Hepatocyte (in vitro differentiated cells): ENCODE data around the gene FAM234A. TPM values are rescaled to one million over a fixed set of nuclear protein-coding genes. Genes with fewer than 3 reads are reported as not detected.
"Not testable (repeated sequence)": the region's sequence is repeated elsewhere in the genome, so short reads cannot be mapped to it uniquely, and the experiment has no call there.

Source experiments
- DNase-seq: peaks from one replicate; pipeline ENCODE4 v3.0.0-alpha.2; 2016; ENCODE audit warnings: low spot score
- H2AFZ ChIP-seq: fragments of 200-600 bp; sonication (generic); 2 replicates; pipeline ENCODE4 v1.6.0; 2016; ENCODE audit warnings: antibody characterized with exemption, mild to moderate bottlenecking
- H3K27ac ChIP-seq: fragments of 200-600 bp; sonication (generic); 2 replicates; pipeline ENCODE4 v1.5.1; 2016; ENCODE audit warnings: mild to moderate bottlenecking
- H3K27me3 ChIP-seq: fragments of 200-600 bp; sonication (generic); 2 replicates; pipeline ENCODE4 v1.6.1; 2016
- H3K36me3 ChIP-seq: fragments of 200-600 bp; sonication (generic); replicated peaks from 2 replicates; pipeline ENCODE4 v1.5.1; 2016; ENCODE audit warnings: low read depth; ENCODE audit not compliant: insufficient read depth
- H3K4me1 ChIP-seq: fragments of 200-600 bp; sonication (generic); 2 replicates; pipeline ENCODE4 v1.5.1; 2016; ENCODE audit warnings: mild to moderate bottlenecking, moderate library complexity; ENCODE audit not compliant: insufficient read depth
- H3K4me2 ChIP-seq: fragments of 200-600 bp; sonication (generic); 2 replicates; pipeline ENCODE4 v1.6.0; 2016
- H3K4me3 ChIP-seq: fragments of 200-600 bp; sonication (generic); 2 replicates; pipeline ENCODE4 v1.5.1; 2016; ENCODE audit warnings: mild to moderate bottlenecking
- H3K79me2 ChIP-seq: fragments of 200-600 bp; sonication (generic); 2 replicates; pipeline ENCODE4 v1.6.0; 2017; ENCODE audit warnings: mild to moderate bottlenecking
- H3K9me2 ChIP-seq: fragments of 200-600 bp; sonication (generic); replicated peaks from 2 replicates; pipeline ENCODE4 v1.6.0; 2017; ENCODE audit warnings: mild to moderate bottlenecking; ENCODE audit not compliant: insufficient read depth
- H3K9me3 ChIP-seq: fragments of 200-600 bp; sonication (generic); 2 replicates; pipeline ENCODE4 v1.5.1; 2016; ENCODE audit warnings: low read depth, mild to moderate bottlenecking
- H4K20me1 ChIP-seq: fragments of 200-600 bp; sonication (generic); 2 replicates; pipeline ENCODE4 v1.6.0; 2016; ENCODE audit warnings: mild to moderate bottlenecking; ENCODE audit not compliant: insufficient read depth, poor library complexity, severe bottlenecking
- EZH2 ChIP-seq: fragments of 200-600 bp; sonication (generic); IDR thresholded peaks from 2 replicates; pipeline ENCODE4 v1.6.1; 2016; ENCODE audit warnings: antibody characterized with exemption, mild to moderate bottlenecking, borderline replicate concordance
- EZH2phosphoT487 ChIP-seq: fragments of 200-600 bp; sonication (generic); IDR thresholded peaks from one replicate; pipeline ENCODE4 v1.6.1; 2018; ENCODE audit warnings: antibody characterized with exemption, mild to moderate bottlenecking, low read depth, moderate library complexity; ENCODE audit not compliant: unreplicated experiment, severe bottlenecking
- WGBS: methylation state at CpG from one replicate; pipeline ENCODE4 v1.1.6; 2016; ENCODE audit warnings: low lambda C conversion rate; ENCODE audit errors: missing lambda C conversion rate; 5-methylcytosine and 5-hydroxymethylcytosine counted together
- polyA plus RNA-seq: library from polyadenylated mRNA; unstranded; fragments of >200 nt; fragmentation: Nextera tagmentation; extraction: Ambion mirVana; gene quantifications from 2 replicates; pipeline ENCODE4 v1.2.1, GENCODE V29; 2016
- total RNA-seq: library from RNA; depleted of rRNA; stranded (reverse); fragments of >200 nt; gene quantifications from 2 replicates; pipeline ENCODE4 v1.2.3, GENCODE V29; 2014
- TF ChIP-seq, protein P1 (sequence below): fragments of 200-600 bp; sonication (generic); IDR thresholded peaks from 2 replicates; pipeline ENCODE4 v1.5.1; 2016; ENCODE audit warnings: antibody characterized with exemption, mild to moderate bottlenecking; ENCODE audit not compliant: poor library complexity

The FAM234A gene
- total and polyA plus RNA-seq, 2 experiments from 2014 or later: 84.1 to 106 TPM

DNA sequence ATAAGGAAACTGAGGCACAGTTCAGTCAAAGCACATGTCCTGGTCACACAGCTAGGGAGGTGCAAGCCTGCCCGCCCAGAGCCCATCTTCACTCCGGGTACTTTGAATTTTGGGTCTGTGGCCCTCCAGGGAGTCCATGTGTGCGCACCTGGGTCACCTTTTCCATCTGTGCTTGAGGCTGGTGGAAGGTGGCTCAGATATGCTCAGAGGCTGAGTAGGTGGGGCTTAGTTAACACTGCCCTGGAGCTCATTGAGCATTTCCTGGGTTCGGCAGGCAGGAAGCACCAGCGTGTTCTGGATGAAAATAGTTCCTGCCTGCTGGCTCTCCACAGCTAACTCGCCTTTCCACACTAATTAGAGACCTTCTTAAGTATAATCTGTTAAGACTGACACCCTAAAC, 19.2 kb downstream of the FAM234A start:
- H3K4me3 ChIP-seq: no peak overlapping the region
- H3K4me1 ChIP-seq: peaks cover 15% of the 10 kb centered on the region
- H3K27me3 ChIP-seq: no peaks in the 10 kb centered on the region
- no peaks in the 10 kb centered on the region for H4K20me1 ChIP-seq
- H3K27ac ChIP-seq: no peak overlapping the region
- H3K9me3 ChIP-seq: no peaks in the 10 kb centered on the region
- H3K4me2 ChIP-seq: no peak overlapping the region
- no peaks in the 10 kb centered on the region for H3K36me3 ChIP-seq
- WGBS: 96% methylated on average over 6 of the region's 6 CpGs
- peaks cover 13% of the 10 kb centered on the region for H3K79me2 ChIP-seq
- TF ChIP-seq EZH2phosphoT487: no peak
- TF ChIP-seq, protein P1, sequence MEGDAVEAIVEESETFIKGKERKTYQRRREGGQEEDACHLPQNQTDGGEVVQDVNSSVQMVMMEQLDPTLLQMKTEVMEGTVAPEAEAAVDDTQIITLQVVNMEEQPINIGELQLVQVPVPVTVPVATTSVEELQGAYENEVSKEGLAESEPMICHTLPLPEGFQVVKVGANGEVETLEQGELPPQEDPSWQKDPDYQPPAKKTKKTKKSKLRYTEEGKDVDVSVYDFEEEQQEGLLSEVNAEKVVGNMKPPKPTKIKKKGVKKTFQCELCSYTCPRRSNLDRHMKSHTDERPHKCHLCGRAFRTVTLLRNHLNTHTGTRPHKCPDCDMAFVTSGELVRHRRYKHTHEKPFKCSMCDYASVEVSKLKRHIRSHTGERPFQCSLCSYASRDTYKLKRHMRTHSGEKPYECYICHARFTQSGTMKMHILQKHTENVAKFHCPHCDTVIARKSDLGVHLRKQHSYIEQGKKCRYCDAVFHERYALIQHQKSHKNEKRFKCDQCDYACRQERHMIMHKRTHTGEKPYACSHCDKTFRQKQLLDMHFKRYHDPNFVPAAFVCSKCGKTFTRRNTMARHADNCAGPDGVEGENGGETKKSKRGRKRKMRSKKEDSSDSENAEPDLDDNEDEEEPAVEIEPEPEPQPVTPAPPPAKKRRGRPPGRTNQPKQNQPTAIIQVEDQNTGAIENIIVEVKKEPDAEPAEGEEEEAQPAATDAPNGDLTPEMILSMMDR: no peak
- H3K9me2 ChIP-seq: no peaks in the 10 kb centered on the region
- no peak for DNase-seq
- no peak overlapping the region for H2AFZ ChIP-seq

DNA sequence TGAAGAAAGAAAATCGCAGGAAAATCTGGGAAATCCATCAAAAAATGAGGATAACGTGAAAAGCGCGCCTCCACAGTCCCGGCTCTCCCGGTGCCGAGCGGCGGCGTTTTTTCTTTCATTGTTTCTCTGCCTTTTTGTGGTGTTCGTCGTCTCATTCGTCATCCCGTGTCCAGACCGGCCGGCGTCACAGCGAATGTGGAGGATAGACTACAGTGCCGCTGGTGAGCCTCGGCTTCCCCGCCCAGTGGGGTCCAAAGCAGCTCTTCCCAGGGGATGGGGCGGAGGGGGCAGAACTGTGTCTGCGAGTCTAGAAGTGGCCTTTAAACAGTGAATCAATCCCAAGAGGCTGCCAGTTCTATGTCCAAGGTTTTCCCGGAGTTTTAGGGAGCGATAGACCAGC, 19.8 kb downstream of the FAM234A start:
- Histone ChIP-seq H3K36me3 (no peaks in the 10 kb centered on the region), H3K9me2 (no peaks in the 10 kb centered on the region), H3K27ac (no peak overlapping the region), H3K9me3 (no peaks in the 10 kb centered on the region), H3K79me2 (peaks cover 8% of the 10 kb centered on the region), H2AFZ (no peak overlapping the region), H3K4me1 (peaks cover 15% of the 10 kb centered on the region), H3K4me3 (no peak overlapping the region), H3K27me3 (no peaks in the 10 kb centered on the region), H3K4me2 (no peak overlapping the region), H4K20me1 (no peaks in the 10 kb centered on the region)
- no peak for DNase-seq
- over 99% methylated on average over 24 of the region's 25 CpGs for WGBS
- no peak for TF ChIP-seq EZH2

DNA sequence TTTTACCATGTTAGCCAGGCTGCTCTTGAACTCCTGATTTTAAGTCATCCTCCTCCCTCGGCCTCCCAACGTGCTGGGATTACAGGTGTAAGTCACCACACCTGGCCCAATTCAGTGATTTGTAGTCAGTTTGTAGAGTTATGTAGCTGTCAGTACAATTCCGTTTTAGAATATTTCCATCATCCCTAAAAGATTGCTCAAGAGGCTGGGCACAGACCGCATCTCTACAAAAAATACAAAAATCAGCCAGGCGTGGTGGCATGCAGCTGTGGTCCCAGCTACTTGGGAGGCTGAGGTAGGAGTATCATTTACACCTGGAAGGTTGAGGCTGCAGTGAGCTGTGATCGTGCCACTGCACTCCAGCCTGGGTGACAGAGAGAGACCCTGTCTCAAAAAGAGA, 20.6 kb downstream of the FAM234A start:
- no peak for TF ChIP-seq EZH2
- no peak for TF ChIP-seq EZH2phosphoT487
- TF ChIP-seq, protein P1: no peak
- Histone ChIP-seq H3K4me1 (peaks cover 11% of the 10 kb centered on the region), H3K9me2 (no peaks in the 10 kb centered on the region), H4K20me1 (no peaks in the 10 kb centered on the region), H3K4me3 (no peak overlapping the region), H3K27me3 (no peaks in the 10 kb centered on the region), H3K9me3 (no peaks in the 10 kb centered on the region), H3K79me2 (peaks cover 7% of the 10 kb centered on the region), H2AFZ (no peak overlapping the region), H3K27ac (no peak overlapping the region), H3K36me3 (no peaks in the 10 kb centered on the region), H3K4me2 (no peak overlapping the region)
- DNase-seq: no peak
- over 99% methylated on average over 6 of the region's 6 CpGs for WGBS

DNA sequence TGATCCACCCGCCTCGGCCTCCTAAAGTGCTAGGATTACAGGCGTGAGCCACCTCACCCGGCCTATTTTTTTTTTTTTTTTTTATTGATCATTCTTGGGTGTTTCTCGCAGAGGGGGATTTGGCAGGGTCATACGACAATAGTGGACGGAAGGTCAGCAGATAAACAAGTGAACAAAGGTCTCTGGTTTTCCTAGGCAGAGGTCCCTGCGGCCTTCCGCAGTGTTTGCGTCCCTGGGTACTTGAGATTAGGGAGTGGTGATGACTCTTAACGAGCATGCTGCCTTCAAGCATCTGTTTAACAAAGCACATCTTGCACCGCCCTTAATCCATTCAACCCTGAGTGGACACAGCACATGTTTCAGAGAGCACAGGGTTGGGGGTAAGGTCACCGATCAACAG, 23.5 kb downstream of the FAM234A start:
- 63% methylated on average over 11 of the region's 13 CpGs for WGBS
- H3K4me3 ChIP-seq, H3K36me3 ChIP-seq: not testable (repeated sequence)

More for the DNA sequence above, 23.5 kb downstream of the FAM234A start:
- H3K27me3 ChIP-seq, H3K9me2 ChIP-seq, DNase-seq, H4K20me1 ChIP-seq, H3K4me2 ChIP-seq, H3K9me3 ChIP-seq, H2AFZ ChIP-seq, H3K4me1 ChIP-seq, H3K79me2 ChIP-seq: not testable (repeated sequence)
- H3K27ac ChIP-seq: peak overlapping the region; percentile 31
